Hematopoietic multipotent progenitor cell treated with erythropoietin and hydrocortisone succinate and interleukin-3 and kit ligand, for 17 days (in vitro differentiated cells): ENCODE data around the gene MAK.
"Not testable (repeated sequence)": the region's sequence is repeated elsewhere in the genome, so short reads cannot be mapped to it uniquely, and the experiment has no call there.

Source experiments
- DNase-seq: peaks from one replicate; pipeline ENCODE4 v3.0.0-alpha.2; 2015; ENCODE audit warnings: low spot score

Gene MAK

GRCh38 chr6:10725716-10726115, 112.6 kb downstream of the MAK start:
- no peak for DNase-seq

GRCh38 chr6:10725044-10725443, 113.3 kb downstream of the MAK start:
- peak; percentile 57 for DNase-seq

- DNase-seq: no peak
Measured at GRCh38 chr6:10723567-10723881, 114.8 kb downstream of the MAK start.

- DNase-seq: peak; percentile 81
Measured at GRCh38 chr6:10722820-10723566, 115.3 kb downstream of the MAK start, which contains the start of gene TMEM14C. TMEM14C (plus strand) TSS chr6:10723070; CDS start chr6:10724614, 1,544 bp downstream.

- DNase-seq: no peak
Measured at GRCh38 chr6:10722570-10722819, 115.8 kb downstream of the MAK start.

- DNase-seq: no peak
Measured at GRCh38 chr6:10721850-10722569, 116.3 kb downstream of the MAK start.

GRCh38 chr6:10720960-10721849, 117.1 kb downstream of the MAK start:
- DNase-seq: not testable (repeated sequence)

- DNase-seq: no peak
Measured at GRCh38 chr6:10720265-10720959, 117.9 kb downstream of the MAK start.

GRCh38 chr6:10719964-10720264, 118.4 kb downstream of the MAK start:
- DNase-seq: no peak

- peak; percentile 51 for DNase-seq
Measured at GRCh38 chr6:10719296-10719963, 118.9 kb downstream of the MAK start.

GRCh38 chr6:10713962-10714361, 124.4 kb downstream of the MAK start:
- no peak for DNase-seq
